Mucosa of descending colon (tissue), 3 donors: ENCODE measurements around the gene NRK. TPM values are rescaled to one million over a fixed set of nuclear protein-coding genes. Genes with fewer than 3 reads are reported as not detected.
"Not testable (repeated sequence)": the region's sequence is repeated elsewhere in the genome, so short reads cannot be mapped to it uniquely, and the experiment has no call there.

Source experiments
- ATAC-seq: fragments of 200-7000 bp; cut with Tn5 transposase; one replicate; pipeline ENCODE4 v1.9.1; 2020; ENCODE audit warnings: mild to moderate bottlenecking, moderate library complexity
- DNase-seq, 3 donors: peaks; one replicate each; pipeline ENCODE4 v3.0.0-alpha.2; 2020
- H3K36me3 ChIP-seq: fragments of 200-600 bp; one replicate; pipeline ENCODE4 v1.8.0; 2021; ENCODE audit warnings: low read depth, mild to moderate bottlenecking
- H3K4me1 ChIP-seq: fragments of 200-600 bp; one replicate; pipeline ENCODE4 v1.8.0; 2021; ENCODE audit warnings: low read depth, mild to moderate bottlenecking
- H3K4me3 ChIP-seq: fragments of 200-600 bp; one replicate; pipeline ENCODE4 v1.8.0; 2021; ENCODE audit warnings: mild to moderate bottlenecking
- H3K9me3 ChIP-seq: fragments of 200-600 bp; one replicate; pipeline ENCODE4 v1.8.0; 2021; ENCODE audit warnings: mild to moderate bottlenecking
- intact Hi-C, 2 donors: fragments of 100-400 bp; cut with DNase I in 1 of 2; cut with micrococcal nuclease in 1 of 2; formaldehyde crosslinking; loops; one replicate each; pipeline versions ENCODE4 v1.11.0 to v1.11.1; 2022; cut with DNase I, micrococcal nuclease
- total RNA-seq, 3 donors: library from RNA; stranded (reverse); fragmentation: NEBNext Ultra II Directional in 2 of 3; extraction: Animal tissue kit (Norgen Biotek cat#: 25700) in 2 of 3; gene quantifications; one replicate each; pipeline versions ENCODE4 v1.2.1 to v1.2.4, GENCODE V29; 2021 to 2023
- TF ChIP-seq, protein P1 (sequence below): fragments of 200-600 bp; IDR thresholded peaks from one replicate; pipeline ENCODE4 v1.8.0; 2022; ENCODE audit warnings: antibody characterized with exemption, mild to moderate bottlenecking
- donor health status: DM: no; HTN: no; CAD: no; lungs with moderate emphysema.
- donor health status: DM: no; HTN: no; CAD: no.
- donor health status: DM: no; HTN: yes; CAD: no.

NRK gene
- total RNA-seq, 3 donors from 2014 or later, result 0.10 to 2.4 (median 0.20) TPM

DNA sequence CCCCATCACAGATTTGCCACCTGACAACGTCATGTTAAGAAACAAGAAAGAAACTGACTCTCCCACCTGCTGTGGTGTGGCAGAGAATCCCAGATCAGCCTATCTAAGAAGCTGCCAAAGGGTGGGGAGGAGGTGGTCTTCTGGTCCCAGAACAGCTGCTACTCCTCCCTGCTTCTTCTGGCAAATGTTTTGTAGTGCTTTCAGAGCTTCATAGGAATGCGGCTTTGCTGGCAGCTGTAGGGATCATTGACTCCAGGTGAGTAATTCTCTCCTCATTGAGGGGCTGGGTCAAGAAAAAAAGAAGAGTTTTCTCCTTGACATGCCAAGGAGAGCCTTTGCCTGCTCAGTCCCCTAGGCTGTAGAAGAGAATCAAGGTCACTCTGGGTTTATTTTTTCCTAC lies 23.3 kb downstream of the NRK start:
- DNase-seq (no peak), ATAC-seq (no peak)
- no peak overlapping the region for H3K4me3 ChIP-seq
- H3K9me3 ChIP-seq, result no peaks in the 10 kb centered on the region
- no peaks in the 10 kb centered on the region for H3K4me1 ChIP-seq
- intact Hi-C loops, result no loop called here
- H3K36me3 ChIP-seq, result no peaks in the 10 kb centered on the region
- TF ChIP-seq, protein P1, sequence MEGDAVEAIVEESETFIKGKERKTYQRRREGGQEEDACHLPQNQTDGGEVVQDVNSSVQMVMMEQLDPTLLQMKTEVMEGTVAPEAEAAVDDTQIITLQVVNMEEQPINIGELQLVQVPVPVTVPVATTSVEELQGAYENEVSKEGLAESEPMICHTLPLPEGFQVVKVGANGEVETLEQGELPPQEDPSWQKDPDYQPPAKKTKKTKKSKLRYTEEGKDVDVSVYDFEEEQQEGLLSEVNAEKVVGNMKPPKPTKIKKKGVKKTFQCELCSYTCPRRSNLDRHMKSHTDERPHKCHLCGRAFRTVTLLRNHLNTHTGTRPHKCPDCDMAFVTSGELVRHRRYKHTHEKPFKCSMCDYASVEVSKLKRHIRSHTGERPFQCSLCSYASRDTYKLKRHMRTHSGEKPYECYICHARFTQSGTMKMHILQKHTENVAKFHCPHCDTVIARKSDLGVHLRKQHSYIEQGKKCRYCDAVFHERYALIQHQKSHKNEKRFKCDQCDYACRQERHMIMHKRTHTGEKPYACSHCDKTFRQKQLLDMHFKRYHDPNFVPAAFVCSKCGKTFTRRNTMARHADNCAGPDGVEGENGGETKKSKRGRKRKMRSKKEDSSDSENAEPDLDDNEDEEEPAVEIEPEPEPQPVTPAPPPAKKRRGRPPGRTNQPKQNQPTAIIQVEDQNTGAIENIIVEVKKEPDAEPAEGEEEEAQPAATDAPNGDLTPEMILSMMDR, result no peak

DNA sequence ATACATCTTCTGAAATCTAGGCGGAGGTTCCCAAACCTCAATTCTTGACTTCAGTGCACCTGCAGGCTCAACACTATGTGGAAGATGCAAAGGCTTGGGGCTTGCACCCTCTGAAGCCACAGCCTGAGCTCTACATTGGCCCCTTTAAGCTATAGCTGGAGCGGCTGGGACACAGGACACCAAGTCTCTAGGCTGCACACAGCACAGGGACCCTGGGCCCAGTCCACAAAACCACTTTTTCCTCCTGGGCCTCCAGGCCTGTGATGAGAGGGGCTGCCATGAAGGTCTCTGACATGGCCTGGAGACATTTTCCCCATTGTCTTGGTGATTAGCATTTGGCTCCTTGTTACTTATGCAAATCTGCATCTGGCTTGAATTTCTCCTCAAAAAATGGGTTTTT lies 27.8 kb downstream of the NRK start:
- intact Hi-C loops, H3K9me3 ChIP-seq, DNase-seq, H3K4me3 ChIP-seq, H3K36me3 ChIP-seq, ATAC-seq, H3K4me1 ChIP-seq: not testable (repeated sequence)

DNA sequence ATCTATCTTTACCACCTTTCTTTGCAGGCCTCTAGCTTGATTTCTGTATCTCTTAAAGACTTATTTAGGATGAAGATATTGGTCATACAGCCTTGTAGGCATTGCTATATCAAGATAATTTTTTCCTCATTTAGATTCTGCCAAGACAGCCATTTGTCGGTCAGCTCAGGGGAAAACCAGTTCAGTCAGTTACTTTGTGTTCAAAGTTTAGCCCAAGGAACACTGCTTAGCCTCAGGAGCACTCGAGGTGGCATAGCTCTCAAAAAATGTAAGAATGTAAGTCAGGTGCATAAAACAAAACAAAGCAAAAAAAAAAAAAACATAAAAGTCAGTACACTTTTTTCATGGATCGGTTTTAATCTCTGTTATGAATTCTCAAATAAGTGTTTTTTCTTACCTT lies 43.4 kb downstream of the NRK start:
- no peak overlapping the region for H3K4me3 ChIP-seq
- TF ChIP-seq, protein P1, result no peak
- H3K4me1 ChIP-seq, result no peaks in the 10 kb centered on the region
- intact Hi-C loops, result no loop called here
- no peaks in the 10 kb centered on the region for H3K9me3 ChIP-seq
- no peak for DNase-seq
- no peak for ATAC-seq
- H3K36me3 ChIP-seq, result no peaks in the 10 kb centered on the region

DNA sequence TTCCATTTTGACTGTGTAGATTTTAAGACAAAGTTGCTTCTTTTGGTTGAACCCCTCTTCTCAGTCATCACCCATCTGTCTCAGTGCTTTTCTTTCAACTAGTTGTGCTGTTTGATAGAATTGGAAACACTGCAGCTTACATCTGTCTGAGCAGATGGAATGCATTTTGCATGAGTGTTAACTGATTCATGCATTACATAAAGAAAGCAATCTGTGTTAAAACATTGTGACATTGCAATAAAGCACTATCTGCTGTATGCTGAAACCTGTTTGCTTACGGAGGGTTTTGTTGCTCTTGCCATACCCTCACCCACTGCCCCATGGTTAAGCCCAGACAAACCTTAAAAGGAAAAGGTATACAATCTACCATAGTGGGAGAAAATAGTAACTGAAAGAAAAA lies 47.4 kb downstream of the NRK start:
- Histone ChIP-seq H3K4me3 (no peak overlapping the region), H3K36me3 (no peaks in the 10 kb centered on the region), H3K4me1 (no peaks in the 10 kb centered on the region), H3K9me3 (no peaks in the 10 kb centered on the region)
- intact Hi-C loops, result no loop called here
- no peak for ATAC-seq
- TF ChIP-seq, protein P1, result no peak
- DNase-seq, result no peak

DNA sequence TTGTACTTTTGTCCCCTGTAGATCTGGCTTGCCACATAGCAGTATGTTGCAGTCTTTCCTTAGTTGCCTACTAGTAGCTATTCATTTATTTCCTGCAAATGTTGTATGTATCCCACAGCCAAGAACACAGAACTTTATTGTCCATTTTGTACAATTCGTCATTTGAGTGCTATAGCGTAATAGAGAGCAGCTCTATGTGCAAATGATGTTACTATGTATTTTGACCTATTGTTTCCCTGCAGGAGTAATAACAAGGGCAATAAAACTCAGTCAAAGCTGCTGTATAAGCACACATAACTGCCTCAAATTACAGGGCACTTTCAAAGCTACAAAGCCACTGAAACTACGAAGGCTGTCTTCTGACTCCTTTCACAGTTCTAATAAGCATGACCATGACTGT lies 48.1 kb downstream of the NRK start:
- Histone ChIP-seq H3K9me3 (no peaks in the 10 kb centered on the region), H3K36me3 (no peaks in the 10 kb centered on the region), H3K4me1 (no peaks in the 10 kb centered on the region), H3K4me3 (no peak overlapping the region)
- TF ChIP-seq, protein P1, result no peak
- DNase-seq (no peak), ATAC-seq (peak; percentile 89)
- intact Hi-C loops, result no loop called here

DNA sequence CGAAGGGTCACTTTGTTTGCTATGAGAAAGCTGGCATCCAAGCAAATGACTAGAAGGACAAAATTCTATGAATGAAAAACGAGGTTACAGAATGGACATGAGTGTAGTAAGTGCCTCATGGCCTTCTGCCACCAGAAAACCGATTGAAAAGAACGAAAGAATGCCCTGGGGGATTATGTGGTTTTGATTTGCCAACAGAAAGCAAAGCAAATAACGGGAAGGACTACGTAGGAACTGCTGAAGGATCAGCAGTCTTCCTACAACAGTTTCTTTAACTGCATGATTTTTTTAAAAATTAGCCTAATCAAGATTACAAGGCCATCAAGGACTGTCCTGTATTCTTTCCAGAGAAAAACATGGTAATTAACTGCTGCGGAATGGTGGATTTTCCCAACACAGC lies 50.6 kb downstream of the NRK start:
- H3K9me3 ChIP-seq, result no peaks in the 10 kb centered on the region
- no peaks in the 10 kb centered on the region for H3K36me3 ChIP-seq
- no peaks in the 10 kb centered on the region for H3K4me1 ChIP-seq
- ATAC-seq (no peak), DNase-seq (no peak)
- intact Hi-C loops, result no loop called here
- H3K4me3 ChIP-seq, result no peak overlapping the region
- TF ChIP-seq, protein P1, result no peak
